CD4-positive, alpha-beta T cell treated with Interleukin-12 subunit alpha and Interleukin-12 subunit beta, for 1 hour (primary cell): ENCODE measurements around the gene MCM5.

Experiments
- DNase-seq: peaks from one replicate; pipeline ENCODE4 v3.0.0-alpha.2; 2020

Gene MCM5

GRCh38 chr22:35404176-35404575 is 4.2 kb downstream of the MCM5 start:
- DNase-seq: no peak

- DNase-seq: no peak
Observed at GRCh38 chr22:35406443-35406842, 6.5 kb downstream of the MCM5 start.

DNA sequence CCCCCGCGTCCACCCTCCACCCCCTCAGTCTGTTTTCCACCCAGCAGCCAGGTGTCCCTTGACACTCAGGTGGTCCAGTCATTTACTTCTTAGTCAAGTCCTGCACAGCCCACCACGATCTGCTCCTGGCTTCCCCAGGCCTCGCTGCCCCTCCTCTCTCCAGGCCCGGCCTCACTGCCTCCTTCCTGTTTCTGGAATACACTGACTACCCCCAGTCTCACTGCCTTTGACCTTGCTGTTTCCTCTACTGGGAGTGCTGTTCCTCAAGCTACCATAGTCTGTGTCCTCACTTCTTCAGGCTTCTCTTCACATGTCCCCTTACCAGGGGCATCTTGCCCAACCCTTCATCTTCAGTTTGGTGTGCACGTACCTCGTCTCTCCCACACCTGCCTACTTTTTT is 7.4 kb downstream of the MCM5 start:
- no peak for DNase-seq

- peak; percentile 28 for DNase-seq
Observed at GRCh38 chr22:35409783-35410662, 10.1 kb downstream of the MCM5 start.

DNA sequence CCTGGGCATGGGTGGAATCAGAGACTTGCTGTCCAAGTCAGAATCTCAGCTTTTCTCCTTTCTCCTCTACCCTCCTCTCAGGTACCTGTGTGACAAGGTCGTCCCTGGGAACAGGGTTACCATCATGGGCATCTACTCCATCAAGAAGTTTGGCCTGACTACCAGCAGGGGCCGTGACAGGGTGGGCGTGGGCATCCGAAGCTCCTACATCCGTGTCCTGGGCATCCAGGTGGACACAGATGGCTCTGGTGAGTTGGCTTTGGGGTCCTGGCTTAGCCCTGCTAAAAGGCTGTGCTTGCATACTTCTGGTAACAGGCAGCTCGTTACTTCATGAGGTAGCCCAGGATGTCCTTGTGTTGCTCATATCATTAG is 10.7 kb downstream of the MCM5 start:
- no peak for DNase-seq

GRCh38 chr22:35411102-35411501 is 11.2 kb downstream of the MCM5 start:
- DNase-seq: peak; percentile 15

- DNase-seq: no peak
Observed at GRCh38 chr22:35413624-35414023, 13.7 kb downstream of the MCM5 start.

- DNase-seq: no peak
Observed at GRCh38 chr22:35417606-35418005, 17.7 kb downstream of the MCM5 start.

- DNase-seq: no peak
Observed at GRCh38 chr22:35418088-35418487, 18.1 kb downstream of the MCM5 start.

DNA sequence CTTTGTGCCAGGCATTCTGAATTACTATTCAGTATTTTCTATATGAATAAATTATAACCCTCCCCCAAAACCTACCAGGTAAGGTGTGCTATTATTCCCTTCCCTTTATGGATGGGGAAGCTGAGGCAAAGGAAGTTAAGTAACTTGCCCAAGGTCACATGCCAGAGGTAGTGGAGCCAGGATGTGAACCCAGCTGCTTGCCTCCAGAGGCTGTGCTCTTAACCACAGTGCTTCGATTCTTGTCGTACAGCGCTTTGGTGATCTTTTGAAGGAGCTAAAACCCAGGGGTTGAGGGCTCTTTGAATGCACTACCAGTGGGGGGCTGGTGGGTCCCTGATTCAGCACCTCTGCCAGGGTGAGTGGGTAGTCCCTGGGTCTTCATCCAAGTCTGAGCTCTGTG is 18.8 kb downstream of the MCM5 start:
- no peak for DNase-seq

GRCh38 chr22:35419756-35420155 is 19.8 kb downstream of the MCM5 start:
- DNase-seq: no peak

DNA sequence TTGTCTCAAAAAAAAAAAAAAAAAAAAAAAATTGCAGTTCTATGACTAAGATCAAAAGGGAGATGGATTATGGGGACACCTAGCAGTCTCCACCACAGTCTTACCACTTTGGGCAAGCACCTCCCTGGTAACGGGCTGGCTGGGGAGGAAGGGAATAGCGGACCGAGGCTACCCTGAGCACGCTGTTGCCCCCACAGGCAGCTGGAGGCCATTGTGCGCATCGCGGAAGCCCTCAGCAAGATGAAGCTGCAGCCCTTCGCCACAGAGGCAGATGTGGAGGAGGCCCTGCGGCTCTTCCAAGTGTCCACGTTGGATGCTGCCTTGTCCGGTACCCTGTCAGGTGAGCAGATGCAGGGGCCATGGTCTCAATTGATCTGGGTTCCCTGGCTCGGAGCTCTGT is 21.2 kb downstream of the MCM5 start:
- no peak for DNase-seq

GRCh38 chr22:35422145-35422544 is 22.2 kb downstream of the MCM5 start:
- no peak for DNase-seq

DNA sequence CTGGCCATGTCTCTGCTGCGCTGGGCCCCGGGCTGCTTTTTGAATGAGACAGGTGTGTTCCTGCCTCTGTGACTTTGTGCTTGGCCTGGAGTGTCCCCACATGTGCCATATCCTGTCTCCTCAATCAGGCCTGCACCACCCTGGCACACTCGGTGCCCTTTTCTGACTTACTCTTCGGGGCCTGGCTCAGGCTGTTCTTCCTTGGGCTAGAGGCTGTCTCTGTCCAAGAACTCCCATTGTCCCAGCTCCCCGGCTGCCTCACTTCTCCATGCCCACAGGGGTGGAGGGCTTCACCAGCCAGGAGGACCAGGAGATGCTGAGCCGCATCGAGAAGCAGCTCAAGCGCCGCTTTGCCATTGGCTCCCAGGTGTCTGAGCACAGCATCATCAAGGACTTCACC is 23.0 kb downstream of the MCM5 start:
- DNase-seq: no peak

DNA sequence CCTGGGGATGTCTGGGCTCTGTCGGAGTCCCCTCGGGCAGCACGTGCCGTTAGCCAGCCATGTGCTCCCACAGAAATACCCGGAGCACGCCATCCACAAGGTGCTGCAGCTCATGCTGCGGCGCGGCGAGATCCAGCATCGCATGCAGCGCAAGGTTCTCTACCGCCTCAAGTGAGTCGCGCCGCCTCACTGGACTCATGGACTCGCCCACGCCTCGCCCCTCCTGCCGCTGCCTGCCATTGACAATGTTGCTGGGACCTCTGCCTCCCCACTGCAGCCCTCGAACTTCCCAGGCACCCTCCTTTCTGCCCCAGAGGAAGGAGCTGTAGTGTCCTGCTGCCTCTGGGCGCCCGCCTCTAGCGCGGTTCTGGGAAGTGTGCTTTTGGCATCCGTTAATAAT is 24.1 kb downstream of the MCM5 start:
- no peak for DNase-seq

DNA sequence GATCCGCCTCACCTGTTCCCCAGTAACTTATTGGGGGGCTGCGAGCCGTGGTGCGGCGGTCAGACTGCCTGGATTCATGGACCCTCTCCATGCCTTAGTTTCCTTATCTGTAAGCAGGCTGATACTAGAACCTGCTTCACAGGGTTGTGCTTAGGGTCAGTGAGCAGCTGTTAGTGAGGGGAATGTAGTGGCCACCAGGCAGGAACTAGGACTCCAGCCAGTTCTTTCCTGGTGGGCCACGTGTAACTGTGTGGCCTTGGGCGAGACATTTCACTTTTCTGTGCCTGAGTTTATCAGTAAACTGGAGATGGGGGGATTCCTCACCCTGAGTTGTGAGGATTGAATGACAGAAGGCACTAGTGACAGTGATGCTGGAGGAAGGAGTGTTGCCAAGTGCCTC is 24.8 kb downstream of the MCM5 start:
- no peak for DNase-seq

DNA sequence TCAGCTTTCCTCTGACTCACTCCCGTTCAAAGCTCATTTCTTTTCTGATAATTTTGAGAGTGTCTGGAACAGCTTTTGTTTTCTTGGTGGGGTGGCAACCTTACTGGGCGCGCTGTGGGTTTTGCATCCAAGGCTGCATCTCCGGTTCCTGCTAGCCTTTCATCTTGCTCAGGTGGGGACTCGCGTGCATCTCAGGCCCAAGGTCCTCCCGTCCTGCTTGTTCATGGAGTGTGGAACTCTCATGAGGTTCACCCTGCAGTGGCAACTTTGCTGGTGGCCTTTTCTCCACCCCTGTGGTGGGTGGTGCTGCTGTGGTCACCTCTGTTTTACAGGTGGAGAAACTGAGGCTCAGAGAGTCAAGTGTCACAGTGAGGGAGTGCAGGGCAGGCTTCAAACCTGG is 25.6 kb downstream of the MCM5 start:
- DNase-seq: no peak

- no peak for DNase-seq
Observed at GRCh38 chr22:35425971-35426800, 26.2 kb downstream of the MCM5 start.

- no peak for DNase-seq
Observed at GRCh38 chr22:35426801-35427140, 26.8 kb downstream of the MCM5 start.

DNA sequence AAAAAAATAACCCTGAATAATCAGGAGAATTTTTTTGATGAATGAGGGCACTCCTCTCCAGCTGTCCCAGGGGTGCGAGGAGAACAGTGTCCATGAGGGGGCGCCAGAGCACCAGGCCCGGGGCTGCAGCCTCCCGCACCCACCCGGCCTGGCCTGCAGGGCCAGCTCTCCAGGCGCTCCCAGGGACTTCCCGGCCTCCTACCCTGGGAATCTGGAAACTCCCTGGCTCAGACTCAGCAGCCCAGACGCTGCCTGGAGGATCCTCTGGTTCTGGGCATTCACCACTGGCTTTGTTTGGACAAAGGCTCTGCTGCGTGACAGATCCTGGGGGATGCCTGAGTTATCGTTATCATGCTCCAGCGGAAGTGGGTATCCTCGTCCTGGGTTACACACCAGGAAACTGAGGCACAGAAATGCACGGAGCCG is 31.0 kb downstream of the MCM5 start:
- peak; percentile 65 for DNase-seq

DNA sequence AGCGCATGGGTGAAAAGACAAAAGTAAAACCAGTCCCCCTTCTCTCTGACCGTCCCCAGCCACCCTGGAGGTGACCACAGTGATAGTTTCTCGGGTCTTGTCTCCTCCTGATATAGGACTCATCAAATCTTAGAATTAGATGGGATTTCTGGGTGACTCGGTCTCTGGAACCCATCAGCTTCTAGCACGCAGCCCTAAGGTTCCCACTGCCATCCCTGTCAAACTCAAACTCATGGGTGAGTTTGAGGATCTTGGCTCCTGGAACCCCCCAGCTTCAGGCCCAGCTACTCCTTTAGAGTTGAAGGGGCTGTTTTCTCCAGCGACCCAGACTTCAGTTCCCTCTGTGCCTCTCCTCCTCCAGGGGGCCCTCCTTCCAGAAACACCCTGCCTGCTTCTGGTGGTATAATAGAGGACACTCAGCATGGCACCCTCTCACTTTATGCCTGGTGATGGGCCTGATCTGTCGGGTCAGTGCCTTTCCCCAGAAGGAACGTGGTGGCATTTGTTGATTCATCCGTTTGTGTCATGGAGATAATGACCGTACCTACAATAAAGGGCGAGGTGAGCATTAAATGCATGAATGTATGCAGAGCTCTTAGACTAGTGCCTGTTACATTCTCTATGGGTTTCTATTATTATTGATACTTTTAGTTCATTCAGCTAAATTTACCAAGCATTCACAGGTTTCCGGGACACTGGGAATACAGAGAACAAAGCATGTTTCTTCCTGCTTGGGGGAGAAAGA is 31.7 kb downstream of the MCM5 start:
- no peak for DNase-seq

- no peak for DNase-seq
Observed at GRCh38 chr22:35432228-35432905, 32.4 kb downstream of the MCM5 start.
